H9 (cell line): ENCODE results near the gene PTTG1IP. TPM values are rescaled to one million over a fixed set of nuclear protein-coding genes. Genes with fewer than 3 reads are reported as not detected.

Source experiments
- DNase-seq: peaks from one replicate; pipeline ENCODE4 v3.0.0-alpha.2; 2017
- H2AFZ ChIP-seq: one replicate; pipeline ENCODE4 v1.6.1; 2013; ENCODE audit warnings: mild to moderate bottlenecking, low read length, control low read depth, moderate library complexity
- H2AK5ac ChIP-seq: 2 replicates; pipeline ENCODE4 v1.6.1; 2013; ENCODE audit warnings: low read length, control low read depth, mixed read lengths; ENCODE audit not compliant: insufficient read length
- H2BK120ac ChIP-seq: one replicate; pipeline ENCODE4 v1.6.1; 2013; ENCODE audit warnings: low read depth, mild to moderate bottlenecking, low read length, control low read depth, inconsistent platforms; ENCODE audit not compliant: poor library complexity, severe bottlenecking
- H2BK12ac ChIP-seq: 2 replicates; pipeline ENCODE4 v1.6.1; 2013; ENCODE audit warnings: low read length, control low read depth, mixed read lengths, low read depth; ENCODE audit not compliant: insufficient read length
- H2BK15ac ChIP-seq: 2 replicates; pipeline ENCODE4 v1.6.1; 2013; ENCODE audit warnings: low read depth, low read length, control low read depth
- H2BK20ac ChIP-seq: one replicate; pipeline ENCODE4 v1.6.1; 2013; ENCODE audit warnings: low read depth, mild to moderate bottlenecking, low read length, control low read depth, inconsistent platforms; ENCODE audit not compliant: poor library complexity, severe bottlenecking
- H2BK5ac ChIP-seq: 2 replicates; pipeline ENCODE4 v1.6.1; 2013; ENCODE audit warnings: low read length, control low read depth, mixed read lengths; ENCODE audit not compliant: insufficient read length
- H3K14ac ChIP-seq: 2 replicates; pipeline ENCODE4 v1.6.1; 2013; ENCODE audit warnings: low read length, control low read depth; ENCODE audit not compliant: insufficient read depth
- H3K18ac ChIP-seq: 2 replicates; pipeline ENCODE4 v1.6.1; 2013; ENCODE audit warnings: low read depth, mild to moderate bottlenecking, mixed read lengths, low read length, control low read depth; ENCODE audit not compliant: insufficient read length
- H3K23ac ChIP-seq: 2 replicates; pipeline ENCODE4 v1.6.1; 2013; ENCODE audit warnings: low read length, control low read depth, mixed read lengths, low read depth; ENCODE audit not compliant: insufficient read length
- H3K23me2 ChIP-seq: 2 replicates; pipeline ENCODE4 v1.6.1; 2013; ENCODE audit warnings: low read depth, mild to moderate bottlenecking, mixed read lengths, low read length, control low read depth; ENCODE audit not compliant: insufficient read length, poor library complexity, severe bottlenecking
- H3K27ac ChIP-seq: 2 replicates; pipeline ENCODE4 v1.5.1; 2013; ENCODE audit warnings: low read length, control low read depth, mixed read lengths, low read depth; ENCODE audit not compliant: insufficient read length
- H3K27me3 ChIP-seq: 2 replicates; pipeline ENCODE4 v1.6.1; 2013; ENCODE audit warnings: low read length, control low read depth, inconsistent platforms; ENCODE audit not compliant: insufficient read depth
- H3K4ac ChIP-seq: 2 replicates; pipeline ENCODE4 v1.6.1; 2013; ENCODE audit warnings: low read depth, mild to moderate bottlenecking, control low read depth, inconsistent platforms, low read length, moderate library complexity
- H3K4me1 ChIP-seq: 2 replicates; pipeline ENCODE4 v1.6.1; 2013; ENCODE audit warnings: low read length, control low read depth, inconsistent platforms; ENCODE audit not compliant: insufficient read depth
- H3K4me2 ChIP-seq: 2 replicates; pipeline ENCODE4 v1.6.1; 2013; ENCODE audit warnings: low read length, control low read depth, mixed read lengths; ENCODE audit not compliant: insufficient read length, insufficient read depth
- H3K56ac ChIP-seq: 2 replicates; pipeline ENCODE4 v1.6.1; 2013; ENCODE audit warnings: low read depth, mild to moderate bottlenecking, mixed read lengths, low read length, control low read depth; ENCODE audit not compliant: insufficient read length
- H3K79me1 ChIP-seq: 2 replicates; pipeline ENCODE4 v1.6.1; 2013; ENCODE audit warnings: low read depth, mild to moderate bottlenecking, moderate library complexity, low read length, control low read depth, inconsistent platforms; ENCODE audit not compliant: insufficient read depth, poor library complexity, severe bottlenecking
- H3K79me2 ChIP-seq: 2 replicates; pipeline ENCODE4 v1.6.1; 2013; ENCODE audit warnings: low read length, control low read depth, inconsistent platforms; ENCODE audit not compliant: insufficient read depth
- H3K9ac ChIP-seq: 2 replicates; pipeline ENCODE4 v1.6.1; 2013; ENCODE audit warnings: low read length, control low read depth, mixed read lengths; ENCODE audit not compliant: insufficient read length; ENCODE audit errors: extremely low read depth
- H3K9me3 ChIP-seq: one replicate; pipeline ENCODE4 v1.6.1; 2013; ENCODE audit warnings: low read depth, low read length, inconsistent platforms; ENCODE audit not compliant: control insufficient read depth
- H3T11ph ChIP-seq: one replicate; pipeline ENCODE4 v1.6.1; 2013; ENCODE audit warnings: mild to moderate bottlenecking, low read length, control low read depth, inconsistent platforms
- H4K20me1 ChIP-seq: one replicate; pipeline ENCODE4 v1.6.1; 2013; ENCODE audit not compliant: control insufficient read depth, insufficient read length, insufficient read depth
- H4K5ac ChIP-seq: 2 replicates; pipeline ENCODE4 v1.6.1; 2013; ENCODE audit warnings: low read depth, mild to moderate bottlenecking, mixed read lengths, low read length, control low read depth; ENCODE audit not compliant: insufficient read length
- H4K8ac ChIP-seq: replicated peaks from 2 replicates; pipeline ENCODE4 v1.6.1; 2013; ENCODE audit warnings: low read length, control low read depth, mixed read lengths, low read depth; ENCODE audit not compliant: insufficient read length
- H4K91ac ChIP-seq: 2 replicates; pipeline ENCODE4 v1.6.1; 2013; ENCODE audit warnings: low read depth, mild to moderate bottlenecking, moderate library complexity, mixed read lengths, low read length, control low read depth; ENCODE audit not compliant: insufficient read length
- H3K27ac Mint-ChIP-seq, 3 experiments: 2 replicates in 2 of 3; 3 replicates in 1 of 3; pipeline ENCODE4 v1.8.0; 2020 to 2021; ENCODE audit warnings: mixed read lengths in 3 of 3, mild to moderate bottlenecking in 1 of 3, moderate library complexity in 1 of 3
- H3K27me3 Mint-ChIP-seq: 2 replicates; pipeline ENCODE4 v1.8.0; 2021; ENCODE audit warnings: low read depth, mild to moderate bottlenecking, moderate library complexity, mixed read lengths
- H3K36me3 Mint-ChIP-seq, 3 experiments: 2 replicates in 2 of 3; 3 replicates in 1 of 3; pipeline ENCODE4 v1.8.0; 2020 to 2021; ENCODE audit warnings: low read depth in 3 of 3, mixed read lengths in 3 of 3; ENCODE audit not compliant: insufficient read depth in 1 of 3
- H3K4me1 Mint-ChIP-seq, 2 experiments: 2 replicates each; pipeline ENCODE4 v1.8.0; 2020; ENCODE audit warnings: mixed read lengths in 2 of 2
- H3K4me3 Mint-ChIP-seq, 2 experiments: 2 replicates in 1 of 2; 3 replicates in 1 of 2; pipeline ENCODE4 v1.8.0; 2020 to 2021; ENCODE audit warnings: mild to moderate bottlenecking in 2 of 2, mixed read lengths in 2 of 2, moderate library complexity in 1 of 2
- H3K9me3 Mint-ChIP-seq, 2 experiments: 2 replicates in 1 of 2; 3 replicates in 1 of 2; pipeline ENCODE4 v1.8.0; 2020; ENCODE audit warnings: mild to moderate bottlenecking in 2 of 2, mixed read lengths in 2 of 2, moderate library complexity in 1 of 2
- CTCF ChIP-seq: fragments of 200-600 bp; sonication (generic); conservative IDR thresholded peaks from 3 replicates; pipeline ENCODE4 v1.8.0; 2021; ENCODE audit warnings: antibody characterized with exemption, mild to moderate bottlenecking
- WGBS: extraction: QIAGEN DNeasy Blood & Tissue Kit; methylation state at CpG from one replicate; pipeline ENCODE4 v1.1.7; 2013; ENCODE audit warnings: missing lambda C conversion rate, low lambda C conversion rate, mixed read lengths; ENCODE audit not compliant: insufficient read length; ENCODE audit errors: extremely low coverage; 5-methylcytosine and 5-hydroxymethylcytosine counted together
- total RNA-seq: library from RNA; stranded (reverse); gene quantifications from 2 replicates; pipeline ENCODE4 v1.2.1, GENCODE V29; 2021

The PTTG1IP gene
- total RNA-seq, 1 experiment from 2014 or later: 107 TPM

- Histone ChIP-seq H2BK120ac (no peak overlapping the region), H4K20me1 (no peaks in the 10 kb centered on the region), H4K5ac (no peak overlapping the region), H2AK5ac (no peak overlapping the region), H3K79me2 (no peaks in the 10 kb centered on the region), H3K4me2 (no peak overlapping the region), H3K23me2 (no peaks in the 10 kb centered on the region), H3K23ac (no peak overlapping the region), H2BK15ac (no peak overlapping the region), H2AFZ (no peak overlapping the region), H2BK12ac (no peak overlapping the region), H4K8ac (no peak overlapping the region), H3K9ac (no peak overlapping the region), H3K4ac (no peak overlapping the region), H2BK20ac (no peak overlapping the region), H2BK5ac (no peak overlapping the region), H3K56ac (no peak overlapping the region), H3T11ph (no peak overlapping the region), H3K27me3 (no peaks in the 10 kb centered on the region), H3K79me1 (no peaks in the 10 kb centered on the region), H3K14ac (no peak overlapping the region), H3K4me1 (no peaks in the 10 kb centered on the region; the same call in 1 of the 2 replicates), H4K91ac (no peak overlapping the region), H3K9me3 (no peaks in the 10 kb centered on the region), H3K18ac (no peak overlapping the region), H3K27ac (no peak overlapping the region)
- WGBS: no CpG with 5 or more reads among the region's 11 CpGs
- H3K4me1 Mint-ChIP-seq: peaks cover 10 to 16% of the 10 kb centered on the region in 2 experiments
- no peak for DNase-seq
- H3K36me3 Mint-ChIP-seq: no peaks in the 10 kb centered on the region
- peak overlapping the region in 1 of 3 experiments; percentile 75; a peak in 2 of 7 replicates for H3K27ac Mint-ChIP-seq
- peaks cover 10% of the 10 kb centered on the region for H3K27me3 Mint-ChIP-seq
- no peaks in the 10 kb centered on the region; a peak in 1 of 5 replicates for H3K9me3 Mint-ChIP-seq
- H3K4me3 Mint-ChIP-seq: no peak overlapping the region
- no peak for TF ChIP-seq CTCF
These were observed 22.4 kb upstream of the PTTG1IP start for GRCh38 chr21:44895859-44896258.
